ENCODE data around the gene LONP2. TPM values are rescaled to one million over a fixed set of nuclear protein-coding genes. Genes with fewer than 3 reads are reported as not detected.
A peak's percentile ranks its signal among the peaks of the same experiment; 100 is the strongest.

Gene LONP2
- total and polyA plus RNA-seq, 9 of the 15 experiments (the other 6 are each of a cell fraction or from before 2014, with no cell fraction given), result 8.1 to 41.2 (median 25.6) TPM

- TF ChIP-seq ZNF280A (IDR thresholded peaks at IDR 0.05; ENCODE audit: low read depth, partially characterized antibody), result no peak
- TF ChIP-seq SAP30 (IDR thresholded peaks at IDR 0.05; ENCODE audit: borderline replicate concordance, insufficient read depth, low read depth, low read length, poor library complexity, severe bottlenecking), result no peak
- no peak for TF ChIP-seq BHLHE40 (IDR thresholded peaks at IDR 0.05; ENCODE audit: low read length)
- TF ChIP-seq PURB (CRISPR knock-in tag; IDR thresholded peaks at IDR 0.05; ENCODE audit: low read depth), result no peak
- no peak for TF ChIP-seq MAZ (CRISPR knock-in tag; conservative IDR thresholded peaks at IDR 0.05 in 1 of 2, IDR thresholded peaks at IDR 0.05 in 1 of 2)
- TF ChIP-seq RBM15 (IDR thresholded peaks at IDR 0.05; ENCODE audit: insufficient read depth, low read length), result no peak
- TF ChIP-seq, protein P1, sequence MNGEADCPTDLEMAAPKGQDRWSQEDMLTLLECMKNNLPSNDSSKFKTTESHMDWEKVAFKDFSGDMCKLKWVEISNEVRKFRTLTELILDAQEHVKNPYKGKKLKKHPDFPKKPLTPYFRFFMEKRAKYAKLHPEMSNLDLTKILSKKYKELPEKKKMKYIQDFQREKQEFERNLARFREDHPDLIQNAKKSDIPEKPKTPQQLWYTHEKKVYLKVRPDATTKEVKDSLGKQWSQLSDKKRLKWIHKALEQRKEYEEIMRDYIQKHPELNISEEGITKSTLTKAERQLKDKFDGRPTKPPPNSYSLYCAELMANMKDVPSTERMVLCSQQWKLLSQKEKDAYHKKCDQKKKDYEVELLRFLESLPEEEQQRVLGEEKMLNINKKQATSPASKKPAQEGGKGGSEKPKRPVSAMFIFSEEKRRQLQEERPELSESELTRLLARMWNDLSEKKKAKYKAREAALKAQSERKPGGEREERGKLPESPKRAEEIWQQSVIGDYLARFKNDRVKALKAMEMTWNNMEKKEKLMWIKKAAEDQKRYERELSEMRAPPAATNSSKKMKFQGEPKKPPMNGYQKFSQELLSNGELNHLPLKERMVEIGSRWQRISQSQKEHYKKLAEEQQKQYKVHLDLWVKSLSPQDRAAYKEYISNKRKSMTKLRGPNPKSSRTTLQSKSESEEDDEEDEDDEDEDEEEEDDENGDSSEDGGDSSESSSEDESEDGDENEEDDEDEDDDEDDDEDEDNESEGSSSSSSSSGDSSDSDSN (IDR thresholded peaks at IDR 0.05; ENCODE audit: borderline replicate concordance in 1 of 2, low read depth in 2 of 2, low read length in 2 of 2), result no peak
- no peak for TF ChIP-seq EP400 (IDR thresholded peaks at IDR 0.05)
- no peak for TF ChIP-seq RUNX1 (IDR thresholded peaks at IDR 0.05; ENCODE audit: low read depth)
- TF ChIP-seq ZNF184 (CRISPR knock-in tag; IDR thresholded peaks at IDR 0.05), result no peak
- no peak for TF ChIP-seq ELF2 (CRISPR knock-in tag; IDR thresholded peaks at IDR 0.05)
- no peak for TF ChIP-seq CHCHD3 (CRISPR knock-in tag; IDR thresholded peaks at IDR 0.05)
- TF ChIP-seq MBD2 (IDR thresholded peaks at IDR 0.05; ENCODE audit: borderline replicate concordance, low read depth), result no peak
- TF ChIP-seq HDAC2 (IDR thresholded peaks at IDR 0.05), result peak; percentile 87
- TF ChIP-seq, protein P2, sequence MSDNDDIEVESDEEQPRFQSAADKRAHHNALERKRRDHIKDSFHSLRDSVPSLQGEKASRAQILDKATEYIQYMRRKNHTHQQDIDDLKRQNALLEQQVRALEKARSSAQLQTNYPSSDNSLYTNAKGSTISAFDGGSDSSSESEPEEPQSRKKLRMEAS (CRISPR knock-in tag; IDR thresholded peaks at IDR 0.05), result no peak
- no peak for TF ChIP-seq RBM17 (IDR thresholded peaks at IDR 0.05; ENCODE audit: borderline replicate concordance, low read depth, low read length)
- TF ChIP-seq FOXK1 (CRISPR knock-in tag; IDR thresholded peaks at IDR 0.05; ENCODE audit: borderline replicate concordance), result no peak
- no peak for TF ChIP-seq CREB1 (IDR thresholded peaks at IDR 0.05)
- no peak for TF ChIP-seq CREB1 (CRISPR knock-in tag; IDR thresholded peaks at IDR 0.05)
- peak; percentile 15; the same call in 1 of the 2 replicates for TF ChIP-seq NFIC (IDR thresholded peaks at IDR 0.05)
- TF ChIP-seq, protein P3, sequence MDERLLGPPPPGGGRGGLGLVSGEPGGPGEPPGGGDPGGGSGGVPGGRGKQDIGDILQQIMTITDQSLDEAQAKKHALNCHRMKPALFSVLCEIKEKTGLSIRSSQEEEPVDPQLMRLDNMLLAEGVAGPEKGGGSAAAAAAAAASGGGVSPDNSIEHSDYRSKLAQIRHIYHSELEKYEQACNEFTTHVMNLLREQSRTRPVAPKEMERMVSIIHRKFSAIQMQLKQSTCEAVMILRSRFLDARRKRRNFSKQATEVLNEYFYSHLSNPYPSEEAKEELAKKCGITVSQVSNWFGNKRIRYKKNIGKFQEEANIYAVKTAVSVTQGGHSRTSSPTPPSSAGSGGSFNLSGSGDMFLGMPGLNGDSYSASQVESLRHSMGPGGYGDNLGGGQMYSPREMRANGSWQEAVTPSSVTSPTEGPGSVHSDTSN (CRISPR knock-in tag; IDR thresholded peaks at IDR 0.05; ENCODE audit: low read depth), result no peak
- TF ChIP-seq, protein P3 (tag; conservative IDR thresholded peaks at IDR 0.05; ENCODE audit: low read depth), result no peak
- peak; percentile 59; the same call in 1 of the 2 replicates for TF ChIP-seq NBN (IDR thresholded peaks at IDR 0.05; ENCODE audit: low read depth)
Observed at GRCh38 chr16:48383877-48384519, 139.9 kb downstream of the LONP2 start (continued).
